HK-2 (cell line): ENCODE results near the gene SNX7.

Source experiments
- DNase-seq: peaks from one replicate; pipeline ENCODE4 v3.0.0-alpha.2; 2018; ENCODE audit not compliant: unreplicated experiment

Gene SNX7

GRCh38 chr1:98661544-98662355 lies at the start of gene SNX7:
SNX7 (plus strand) TSS chr1:98661721; CDS start chr1:98661732, 11 bp downstream.
- peak; percentile 87 for DNase-seq

GRCh38 chr1:98637316-98637715 lies 24.2 kb upstream of the SNX7 start:
- DNase-seq, result no peak

GRCh38 chr1:98638185-98638584 lies 23.3 kb upstream of the SNX7 start:
- no peak for DNase-seq

- DNase-seq, result no peak
These were observed 17.0 kb upstream of the SNX7 start for GRCh38 chr1:98644510-98644909.

- no peak for DNase-seq
These were observed 10.3 kb upstream of the SNX7 start for GRCh38 chr1:98651116-98651632.

GRCh38 chr1:98653123-98653522 lies 8.4 kb upstream of the SNX7 start:
- no peak for DNase-seq

- DNase-seq, result no peak
These were observed 1.6 kb upstream of the SNX7 start for GRCh38 chr1:98659879-98660278.

- DNase-seq, result no peak
These were observed 479 bp upstream of the SNX7 start for GRCh38 chr1:98660940-98661543.

GRCh38 chr1:98662356-98662670 lies 792 bp downstream of the SNX7 start:
- DNase-seq, result no peak

GRCh38 chr1:98668733-98669132 lies 7.2 kb downstream of the SNX7 start:
- no peak for DNase-seq

- DNase-seq, result no peak
These were observed 8.1 kb downstream of the SNX7 start for GRCh38 chr1:98669355-98670296.

GRCh38 chr1:98672189-98672588 lies 10.7 kb downstream of the SNX7 start:
- DNase-seq, result no peak

- DNase-seq, result no peak
These were observed 12.7 kb downstream of the SNX7 start for GRCh38 chr1:98674075-98674781.

GRCh38 chr1:98675282-98675681 lies 13.8 kb downstream of the SNX7 start:
- DNase-seq, result no peak

GRCh38 chr1:98677288-98677687 lies 15.8 kb downstream of the SNX7 start:
- DNase-seq, result no peak

- no peak for DNase-seq
These were observed 20.3 kb downstream of the SNX7 start for GRCh38 chr1:98681812-98682211.

- DNase-seq, result no peak
These were observed 26.7 kb downstream of the SNX7 start for GRCh38 chr1:98688110-98688739.

- no peak for DNase-seq
These were observed 29.1 kb downstream of the SNX7 start for GRCh38 chr1:98690576-98690975.

GRCh38 chr1:98692482-98692881 lies 31.0 kb downstream of the SNX7 start:
- DNase-seq, result no peak

GRCh38 chr1:98693385-98693784 lies 31.9 kb downstream of the SNX7 start:
- DNase-seq, result no peak

GRCh38 chr1:98696077-98696476 lies 34.6 kb downstream of the SNX7 start:
- no peak for DNase-seq
